Activated T-helper 1 cell treated with anti-CD3 and anti-CD28 coated beads, Interleukin-12 subunit alpha, Interleukin-12 subunit beta, Interleukin-2, Interleukin-4 antibody, amounts not matched to agents 30 ng/mL and 10 ng/mL and 1 ng/mL, durations not matched to agents 14 hours and 24 hours and 36 hours (primary cell): Measurements from ENCODE around the gene SNAP23. TPM values are rescaled to one million over a fixed set of nuclear protein-coding genes. Genes with fewer than 3 reads are reported as not detected.
"Not testable (repeated sequence)": the region's sequence is repeated elsewhere in the genome, so short reads cannot be mapped to it uniquely, and the experiment has no call there.

ENCODE experiments used
- DNase-seq: peaks from one replicate; pipeline ENCODE4 v3.0.0; 2021; ENCODE audit warnings: low spot score
- H3K27ac Mint-ChIP-seq: one replicate; pipeline ENCODE4 v1.8.0; 2021; ENCODE audit warnings: mild to moderate bottlenecking, mixed read lengths
- H3K27me3 Mint-ChIP-seq: one replicate; pipeline ENCODE4 v1.8.0; 2022; ENCODE audit warnings: mild to moderate bottlenecking, moderate library complexity, mixed read lengths; ENCODE audit not compliant: insufficient read depth
- H3K36me3 Mint-ChIP-seq: one replicate; pipeline ENCODE4 v1.8.0; 2021; ENCODE audit warnings: low read depth, mixed read lengths
- H3K4me1 Mint-ChIP-seq: one replicate; pipeline ENCODE4 v1.8.0; 2021; ENCODE audit warnings: low read depth, mixed read lengths
- H3K4me3 Mint-ChIP-seq: one replicate; pipeline ENCODE4 v1.8.0; 2021; ENCODE audit warnings: mild to moderate bottlenecking, moderate library complexity, mixed read lengths
- H3K9me3 Mint-ChIP-seq: one replicate; pipeline ENCODE4 v1.8.0; 2021; ENCODE audit warnings: mixed read lengths
- intact Hi-C: fragments of 100-400 bp; cut with micrococcal nuclease; formaldehyde crosslinking; loops from one replicate; pipeline ENCODE4 v1.15.1; 2024
- total RNA-seq: library from RNA; stranded (reverse); gene quantifications from 2 replicates; pipeline ENCODE4 v1.2.3, GENCODE V29; 2022

Gene SNAP23
- total RNA-seq, 1 donor from 2014 or later = 73.8 TPM

DNA sequence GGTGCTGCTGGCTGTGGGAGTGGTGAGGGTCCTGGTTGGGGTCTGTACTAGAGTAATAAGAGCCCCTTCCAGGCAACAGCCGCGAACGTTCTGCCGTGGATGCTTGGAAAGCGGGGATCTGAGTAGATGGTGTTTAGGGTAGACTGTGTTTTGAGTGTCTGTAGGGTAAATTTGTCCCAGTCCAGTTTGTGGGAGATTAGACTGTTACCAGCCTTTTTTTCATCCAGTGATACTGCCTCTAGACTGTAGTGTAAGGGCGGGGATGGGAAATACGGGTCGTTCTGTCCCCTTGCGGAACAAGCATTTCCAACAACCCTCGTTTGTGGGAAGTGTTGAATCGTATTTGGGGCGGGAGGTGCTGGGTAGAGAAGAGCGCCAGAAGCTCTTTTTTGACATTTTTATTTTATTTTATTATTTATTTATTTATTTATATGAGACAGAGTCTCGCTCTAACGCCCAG, 53.6 kb downstream of the SNAP23 start:
- H3K27me3 Mint-ChIP-seq = no peaks in the 10 kb centered on the region

DNA sequence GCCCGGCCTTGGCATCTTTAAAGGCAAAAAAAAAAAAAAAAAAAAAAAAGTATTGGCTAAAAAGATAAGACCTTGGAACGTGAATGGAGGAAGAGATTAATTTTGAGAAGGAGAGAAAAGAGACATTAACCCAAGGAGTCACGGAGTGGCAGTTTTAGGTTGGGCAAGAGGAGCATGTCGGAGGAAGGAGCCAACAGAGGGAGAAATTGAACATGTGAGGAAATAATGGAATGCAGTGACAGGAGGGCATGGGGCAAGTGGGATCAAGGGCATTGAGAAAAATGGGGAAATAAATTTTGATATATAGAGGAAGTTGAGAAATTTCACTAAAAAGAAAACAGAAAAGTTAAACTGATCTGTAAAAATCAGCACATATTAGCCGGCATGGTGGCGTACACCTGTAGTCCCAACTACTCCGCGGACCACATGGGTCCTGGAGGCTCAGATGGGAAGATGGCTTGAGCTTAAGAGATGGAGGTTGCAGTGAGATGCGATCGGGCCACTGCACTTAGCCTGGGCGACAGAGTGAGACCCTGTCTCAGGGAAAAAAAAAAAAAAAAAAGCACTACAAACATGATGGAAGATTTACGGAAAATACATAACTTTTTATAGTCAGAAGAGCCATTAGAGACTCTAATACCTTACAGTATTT, 54.4 kb downstream of the SNAP23 start:
- H3K4me1 Mint-ChIP-seq = peaks cover 57% of the 10 kb centered on the region
- H3K9me3 Mint-ChIP-seq = no peaks in the 10 kb centered on the region
- DNase-seq = no peak
- H3K27me3 Mint-ChIP-seq = no peaks in the 10 kb centered on the region
- H3K4me3 Mint-ChIP-seq = peak overlapping the region; percentile 96
- peak overlapping the region; percentile 45 for H3K27ac Mint-ChIP-seq
- intact Hi-C loops = loop anchor here (5.0 to 10.0 kb wide), 2 partner anchors 57 to 185 kb away; partner anchors contain the start of gene CDAN1
- H3K36me3 Mint-ChIP-seq = peaks cover 17% of the 10 kb centered on the region

More for the DNA sequence above, 53.6 kb downstream of the SNAP23 start:
- H3K27ac Mint-ChIP-seq = peak overlapping the region; percentile 94
- peaks cover 57% of the 10 kb centered on the region for H3K4me1 Mint-ChIP-seq
- peak overlapping the region; percentile 96 for H3K4me3 Mint-ChIP-seq
- intact Hi-C loops = loop anchor here (5.0 to 10.0 kb wide), 2 partner anchors 58 to 186 kb away; partner anchors contain the start of gene CDAN1
- H3K9me3 Mint-ChIP-seq = no peaks in the 10 kb centered on the region
- no peak for DNase-seq
- H3K36me3 Mint-ChIP-seq = peaks cover 19% of the 10 kb centered on the region

DNA sequence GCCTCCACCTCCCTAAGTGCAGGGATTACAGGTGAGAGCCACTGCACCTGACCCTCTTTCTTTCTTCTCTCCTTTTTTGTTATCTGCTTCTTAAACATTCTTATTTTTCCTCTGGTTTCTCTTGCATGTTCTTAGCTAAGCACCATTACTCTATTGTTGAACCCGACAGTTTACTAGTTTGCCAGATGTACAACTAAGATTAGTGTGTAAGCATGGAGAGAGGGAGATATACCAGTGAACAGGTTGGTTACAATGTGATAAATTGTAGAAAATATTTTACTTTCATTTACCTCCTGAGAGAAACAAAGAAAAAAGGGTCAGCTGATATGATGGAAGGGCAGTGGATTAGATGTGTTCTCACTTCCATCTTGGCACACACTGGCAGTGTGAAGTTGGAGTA, 58.1 kb downstream of the SNAP23 start:
- H3K27ac Mint-ChIP-seq = no peak overlapping the region

DNA sequence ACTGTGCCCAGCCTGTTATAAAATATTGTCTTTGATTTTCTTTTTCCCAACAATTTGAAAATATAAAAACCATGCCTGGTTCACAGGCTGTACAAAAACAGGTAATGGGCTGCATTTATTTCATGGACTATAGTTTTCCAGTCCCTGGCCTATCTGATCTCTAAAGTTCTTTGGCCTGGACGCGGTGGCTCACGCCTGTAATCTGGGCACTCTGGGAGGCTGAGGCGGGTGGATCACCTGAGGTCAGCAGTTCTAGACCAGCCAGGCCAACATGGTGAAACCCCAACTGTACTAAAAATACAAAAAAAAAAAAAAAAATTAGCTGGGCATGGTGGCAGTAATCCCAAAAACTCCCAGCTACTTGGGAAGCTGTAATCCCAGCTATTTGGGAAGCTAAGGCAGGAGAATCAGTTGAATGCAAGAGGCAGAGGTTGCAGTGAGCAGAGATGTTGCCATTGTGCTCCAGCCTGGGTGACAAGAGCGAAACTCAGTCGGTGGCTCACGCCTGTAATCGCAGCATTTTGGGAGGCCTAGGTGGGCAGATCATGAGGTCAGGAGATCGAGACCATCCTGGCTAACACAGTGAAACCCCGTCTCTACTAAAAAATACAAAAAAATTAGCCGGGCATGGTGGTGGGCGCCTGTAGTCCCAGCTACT, 61.2 kb downstream of the SNAP23 start:
- Mint-ChIP-seq H3K4me1 (peaks cover 23% of the 10 kb centered on the region), H3K36me3 (peaks cover 22% of the 10 kb centered on the region)
- H3K9me3 Mint-ChIP-seq, H3K27me3 Mint-ChIP-seq, H3K4me3 Mint-ChIP-seq, H3K27ac Mint-ChIP-seq, DNase-seq, intact Hi-C loops: not testable (repeated sequence)

More for the DNA sequence above, 58.1 kb downstream of the SNAP23 start:
- DNase-seq = no peak
- H3K27me3 Mint-ChIP-seq = no peaks in the 10 kb centered on the region
- no peaks in the 10 kb centered on the region for H3K9me3 Mint-ChIP-seq
- H3K36me3 Mint-ChIP-seq = peaks cover 13% of the 10 kb centered on the region
- intact Hi-C loops = no loop called here
- H3K4me3 Mint-ChIP-seq = no peak overlapping the region
- peaks cover 30% of the 10 kb centered on the region for H3K4me1 Mint-ChIP-seq

DNA sequence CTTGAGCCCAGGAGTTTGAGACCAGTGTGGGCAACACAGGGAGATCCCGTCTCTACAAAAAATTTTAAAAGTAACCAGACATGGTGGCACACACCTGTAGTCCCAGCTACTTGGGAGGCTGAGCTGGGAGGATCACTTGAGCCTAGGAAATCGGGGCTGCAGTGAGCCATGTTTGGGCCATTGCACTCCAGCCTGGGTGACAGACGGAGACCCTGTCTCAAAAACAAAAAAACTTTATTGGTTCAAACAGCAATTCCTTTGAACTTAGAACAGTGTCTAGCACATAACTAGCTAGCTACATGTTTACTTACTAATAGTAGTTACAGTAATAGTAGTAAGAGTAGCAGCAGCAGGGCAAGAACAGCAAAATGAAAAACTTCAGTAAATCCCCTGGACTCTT, 63.3 kb downstream of the SNAP23 start:
- Mint-ChIP-seq H3K4me1 (peaks cover 11% of the 10 kb centered on the region), H3K36me3 (peaks cover 24% of the 10 kb centered on the region), H3K9me3 (no peaks in the 10 kb centered on the region), H3K4me3 (no peak overlapping the region), H3K27me3 (no peaks in the 10 kb centered on the region), H3K27ac (no peak overlapping the region)
- DNase-seq = no peak
- intact Hi-C loops = no loop called here

DNA sequence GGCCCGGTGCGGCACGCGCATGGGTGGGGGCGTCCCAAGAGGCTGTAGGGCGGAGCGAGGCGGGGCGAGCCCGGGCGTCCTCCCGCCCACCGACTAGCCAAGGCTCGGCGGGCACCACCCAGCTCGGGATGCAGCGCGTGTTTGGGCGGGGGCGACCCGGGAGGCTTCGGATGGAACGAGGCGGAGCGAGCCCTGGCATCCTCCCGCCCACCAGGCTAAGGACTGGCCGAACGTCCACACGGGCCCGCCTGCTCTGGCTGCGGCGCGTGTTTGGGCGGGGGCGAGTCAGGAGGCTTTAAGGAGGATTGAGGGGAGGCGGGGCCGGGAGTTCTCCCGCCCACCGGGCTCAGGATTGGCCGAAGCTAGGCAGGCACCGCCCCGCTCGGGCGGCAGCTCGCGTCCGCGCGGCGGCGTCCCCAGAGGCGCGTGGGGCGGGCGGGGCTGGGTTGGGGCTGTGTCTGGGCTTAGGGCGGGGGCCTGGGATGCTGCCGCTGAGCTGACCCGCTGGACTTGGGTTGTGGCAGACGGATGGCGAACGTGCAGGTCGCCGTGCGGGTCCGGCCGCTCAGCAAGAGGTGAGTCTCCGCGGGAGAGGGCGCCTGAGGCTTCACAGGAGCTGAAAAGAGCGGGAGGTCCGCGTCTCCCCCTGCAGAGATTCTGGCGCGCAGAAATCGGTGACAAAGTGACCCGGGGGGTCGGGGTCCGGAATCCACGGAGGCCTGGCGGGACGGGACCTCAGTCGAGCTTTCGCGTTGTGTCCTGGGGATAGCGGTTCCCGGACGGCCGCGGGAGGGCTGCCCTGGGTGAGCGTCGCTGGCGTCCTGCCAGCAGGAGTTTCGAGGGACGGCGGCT, 80.0 kb downstream of the SNAP23 start, which contains the start of gene STARD9:
STARD9 (plus strand) TSS at position 419 of the 852 bp plus-strand sequence; CDS start at position 529, 110 bp downstream.
- Mint-ChIP-seq H3K4me1 (peaks cover 35% of the 10 kb centered on the region), H3K27ac (peak within 1 kb of the TSS; percentile 72), H3K36me3 (peaks cover 7% of the 10 kb centered on the region), H3K4me3 (peak within 1 kb of the TSS; percentile 92), H3K9me3 (no peaks in the 10 kb centered on the region), H3K27me3 (peaks cover 24% of the 10 kb centered on the region)
- intact Hi-C loops = loop anchor here (1.0 kb wide), 5 partner anchors 27 to 345 kb away; partner anchors contain the start of genes GANC, HAUS2, LRRC57 and TMEM87A
- peak; percentile 93 for DNase-seq

DNA sequence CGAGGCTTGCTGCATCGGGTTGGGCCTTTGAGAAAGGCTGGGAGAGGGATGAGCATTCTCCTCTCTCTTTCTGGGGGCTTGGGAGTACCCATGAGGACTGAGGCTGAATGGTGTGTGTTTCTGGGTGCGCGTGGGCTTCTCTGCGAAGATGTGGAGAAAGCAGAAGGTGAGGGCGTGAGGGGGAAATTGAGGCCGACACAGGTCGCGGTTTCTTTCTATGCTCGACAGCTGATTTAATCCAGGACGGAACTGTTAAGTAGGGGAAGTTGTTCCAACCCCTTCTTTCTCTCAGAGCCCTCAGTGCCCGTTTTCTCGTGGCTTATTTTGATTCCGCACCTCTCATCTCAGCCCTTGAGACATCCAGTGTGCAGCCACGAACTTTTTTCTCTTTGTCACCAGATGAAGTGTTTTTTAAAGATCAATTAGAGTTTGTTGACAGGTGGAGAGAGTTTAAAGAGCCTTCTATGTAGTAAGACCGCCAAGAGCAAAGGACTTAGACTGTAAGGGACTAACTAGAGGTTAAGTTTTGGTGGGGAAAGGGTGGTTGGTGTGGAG, 80.7 kb downstream of the SNAP23 start:
- intact Hi-C loops = no loop called here
- Mint-ChIP-seq H3K27ac (peak overlapping the region; percentile 50), H3K9me3 (no peaks in the 10 kb centered on the region), H3K27me3 (peaks cover 24% of the 10 kb centered on the region), H3K4me1 (peaks cover 39% of the 10 kb centered on the region), H3K36me3 (peaks cover 9% of the 10 kb centered on the region), H3K4me3 (peak overlapping the region; percentile 92)
- DNase-seq = no peak

DNA sequence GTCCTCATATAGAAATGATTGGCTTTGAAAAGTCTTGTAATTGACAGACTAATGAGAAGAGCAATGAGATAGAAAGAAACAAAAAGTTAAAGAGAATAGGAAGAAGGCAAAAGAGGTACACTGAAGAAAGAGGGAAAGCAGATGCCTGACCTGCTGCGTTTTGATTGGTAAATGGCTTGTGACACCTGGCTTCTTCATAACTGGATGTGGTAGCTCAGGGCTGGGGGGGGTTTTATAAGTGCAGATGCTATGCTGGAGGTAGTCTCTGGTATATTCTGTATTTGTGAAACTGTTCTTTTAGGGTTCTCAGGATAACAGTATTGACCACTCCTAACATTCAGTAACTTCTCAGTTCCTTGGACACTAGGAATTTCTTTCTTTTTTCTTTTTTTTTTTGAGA, 81.3 kb downstream of the SNAP23 start:
- H3K27ac Mint-ChIP-seq = peak overlapping the region; percentile 34
- H3K36me3 Mint-ChIP-seq = peaks cover 8% of the 10 kb centered on the region
- peaks cover 24% of the 10 kb centered on the region for H3K27me3 Mint-ChIP-seq
- DNase-seq = no peak
- H3K4me1 Mint-ChIP-seq = peaks cover 46% of the 10 kb centered on the region
- intact Hi-C loops = no loop called here
- peak overlapping the region; percentile 92 for H3K4me3 Mint-ChIP-seq
- H3K9me3 Mint-ChIP-seq = no peaks in the 10 kb centered on the region

DNA sequence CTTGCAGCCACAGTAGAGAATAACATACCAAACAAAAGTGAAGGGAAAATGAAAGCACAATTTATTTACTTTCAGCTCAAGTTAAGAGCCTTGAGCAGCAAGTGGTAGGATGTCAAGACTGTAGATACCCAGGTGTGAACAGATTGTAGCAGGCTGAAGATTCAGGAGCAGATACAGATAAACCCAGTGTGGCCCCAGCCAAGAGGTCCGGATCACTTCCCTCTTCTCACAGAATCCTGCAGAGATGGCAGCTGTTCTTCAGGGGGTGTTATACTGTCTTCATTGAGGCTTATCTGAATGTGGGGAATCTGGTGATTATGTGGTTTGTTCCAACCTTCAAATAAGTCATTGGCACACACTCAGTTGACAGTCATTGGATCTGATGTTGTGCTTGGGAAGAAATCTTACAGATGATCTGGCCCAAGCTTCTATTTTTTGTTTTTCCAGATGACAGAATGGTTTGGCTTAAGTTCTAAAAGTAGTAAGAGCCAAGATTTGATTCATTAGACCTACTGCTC, 82.1 kb downstream of the SNAP23 start:
- peaks cover 54% of the 10 kb centered on the region for H3K4me1 Mint-ChIP-seq

DNA sequence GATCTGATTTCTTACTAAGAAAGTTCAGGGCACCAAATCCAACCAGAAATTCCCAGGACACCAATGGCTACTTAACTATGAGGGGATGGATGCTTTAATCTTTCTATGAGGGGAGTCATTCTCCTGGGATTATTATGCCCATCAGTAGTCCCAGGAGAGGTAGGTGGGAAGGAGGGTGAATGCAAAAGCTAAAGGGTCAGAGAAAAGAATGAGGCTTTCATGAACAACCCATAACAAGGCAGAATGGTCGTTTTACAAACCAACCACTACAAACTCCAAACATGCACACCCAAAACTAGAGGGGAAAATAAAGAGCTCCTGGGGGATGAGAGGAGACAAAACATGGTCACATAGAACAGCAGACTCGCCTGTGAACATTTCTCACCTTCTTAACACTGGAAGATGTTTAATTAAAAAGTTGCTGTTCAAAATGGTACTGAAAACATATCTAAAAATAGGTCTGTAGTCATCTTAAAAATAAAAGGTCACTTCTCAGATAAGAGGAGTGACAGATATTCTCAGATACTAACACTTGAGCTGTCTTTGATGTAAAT, 83.6 kb downstream of the SNAP23 start:
- peaks cover 58% of the 10 kb centered on the region for H3K4me1 Mint-ChIP-seq
- H3K4me3 Mint-ChIP-seq = no peak overlapping the region
- DNase-seq = no peak
- peaks cover 28% of the 10 kb centered on the region for H3K27me3 Mint-ChIP-seq
- H3K36me3 Mint-ChIP-seq = peaks cover 7% of the 10 kb centered on the region
- no peak overlapping the region for H3K27ac Mint-ChIP-seq
- H3K9me3 Mint-ChIP-seq = no peaks in the 10 kb centered on the region
- intact Hi-C loops = no loop called here

More for the DNA sequence above, 82.1 kb downstream of the SNAP23 start:
- H3K9me3 Mint-ChIP-seq = no peaks in the 10 kb centered on the region
- intact Hi-C loops = no loop called here
- no peak for DNase-seq
- peak overlapping the region; percentile 16 for H3K4me3 Mint-ChIP-seq
- H3K27ac Mint-ChIP-seq = no peak overlapping the region
- H3K36me3 Mint-ChIP-seq = peaks cover 7% of the 10 kb centered on the region
- H3K27me3 Mint-ChIP-seq = peaks cover 25% of the 10 kb centered on the region

DNA sequence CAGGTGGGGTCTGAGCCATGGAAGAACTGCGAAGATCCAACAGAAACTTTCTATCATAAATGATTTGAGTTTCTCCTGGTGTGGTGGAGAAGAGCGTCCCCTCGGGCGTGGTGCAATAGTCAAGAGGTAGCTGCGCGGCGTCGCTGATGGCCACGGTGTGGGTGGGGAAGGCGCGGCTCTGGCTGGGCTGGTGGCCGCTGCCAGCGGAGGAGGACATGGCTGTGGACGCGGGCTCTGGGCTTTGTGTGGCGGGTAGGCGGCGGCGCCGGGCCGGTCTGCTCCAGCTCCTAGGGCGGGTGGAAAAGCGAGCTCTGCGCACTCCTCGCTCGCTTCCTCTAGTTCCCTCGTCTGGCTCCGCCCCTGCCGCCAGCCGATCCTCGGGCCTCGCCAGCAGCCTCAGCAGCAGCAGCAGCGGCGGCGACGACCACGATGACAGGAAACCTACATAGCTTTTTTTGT, 85.9 kb downstream of the SNAP23 start:
- Mint-ChIP-seq H3K4me3 (peak overlapping the region; percentile 80), H3K27ac (peak overlapping the region; percentile 64), H3K36me3 (peaks cover 7% of the 10 kb centered on the region), H3K27me3 (peaks cover 28% of the 10 kb centered on the region), H3K4me1 (peaks cover 53% of the 10 kb centered on the region), H3K9me3 (no peaks in the 10 kb centered on the region)
- DNase-seq = peak; percentile 78
- intact Hi-C loops = no loop called here
